GM12878 (cell line): Measurements from ENCODE around the gene KDELR1.

Experiments used
- BRCA1 ChIP-seq: IDR thresholded peaks from 2 replicates; pipeline ENCODE4 v1.6.1; 2011; ENCODE audit warnings: low read depth, low read length, improper control_type of control experiment
- CHD2 ChIP-seq: IDR thresholded peaks from 2 replicates; pipeline ENCODE4 v1.6.1; 2011; ENCODE audit warnings: low read depth, low read length, improper control_type of control experiment, borderline replicate concordance
- CTCF ChIP-seq, 3 experiments: IDR thresholded peaks in 2 of 3; conservative IDR thresholded peaks in 1 of 3; 2 replicates each; pipeline ENCODE4 v1.5.1; 2011; ENCODE audit warnings: low read depth in 3 of 3, low read length in 3 of 3, mild to moderate bottlenecking in 3 of 3, control low read depth in 2 of 3, moderate library complexity in 2 of 3, inconsistent platforms in 1 of 3, mixed read lengths in 1 of 3; ENCODE audit not compliant: control insufficient read depth in 2 of 3, insufficient read depth in 1 of 3; ENCODE audit errors: extremely low read depth in 1 of 3
- EP300 ChIP-seq, 2 experiments: fragments of 150-350 bp in 1 of 2; IDR thresholded peaks; 2 replicates each; pipeline ENCODE4 v1.6.1; 2011 to 2012; ENCODE audit warnings: low read depth in 2 of 2, low read length in 2 of 2, borderline replicate concordance in 1 of 2, improper control_type of control experiment in 1 of 2, inconsistent platforms in 1 of 2; ENCODE audit not compliant: control insufficient read depth in 1 of 2
- PAX8 ChIP-seq: fragments of 450-650 bp; IDR thresholded peaks from 2 replicates; pipeline ENCODE4 v1.6.1; 2017; ENCODE audit warnings: mild to moderate bottlenecking, moderate library complexity
- POLR2A ChIP-seq: IDR thresholded peaks from 2 replicates; pipeline ENCODE4 v1.6.1; 2011; ENCODE audit warnings: low read depth, mild to moderate bottlenecking, low read length
- RB1 ChIP-seq: fragments of 450-650 bp; formaldehyde crosslinking; IDR thresholded peaks from 2 replicates; pipeline ENCODE4 v1.6.1; 2017; ENCODE audit warnings: mild to moderate bottlenecking, borderline replicate concordance
- RELA ChIP-seq: fragments of 450-650 bp; IDR thresholded peaks from 2 replicates; pipeline ENCODE4 v1.8.0; 2014; ENCODE audit warnings: borderline replicate concordance; ENCODE audit not compliant: partially characterized antibody
- SP1 ChIP-seq: IDR thresholded peaks from one replicate; pipeline ENCODE4 v1.6.1; 2011; ENCODE audit warnings: low read depth, low read length
- TF ChIP-seq, protein P1 (sequence below): IDR thresholded peaks from 2 replicates; pipeline ENCODE4 v1.6.1; 2012; ENCODE audit warnings: low read depth, low read length, improper control_type of control experiment

DNA sequence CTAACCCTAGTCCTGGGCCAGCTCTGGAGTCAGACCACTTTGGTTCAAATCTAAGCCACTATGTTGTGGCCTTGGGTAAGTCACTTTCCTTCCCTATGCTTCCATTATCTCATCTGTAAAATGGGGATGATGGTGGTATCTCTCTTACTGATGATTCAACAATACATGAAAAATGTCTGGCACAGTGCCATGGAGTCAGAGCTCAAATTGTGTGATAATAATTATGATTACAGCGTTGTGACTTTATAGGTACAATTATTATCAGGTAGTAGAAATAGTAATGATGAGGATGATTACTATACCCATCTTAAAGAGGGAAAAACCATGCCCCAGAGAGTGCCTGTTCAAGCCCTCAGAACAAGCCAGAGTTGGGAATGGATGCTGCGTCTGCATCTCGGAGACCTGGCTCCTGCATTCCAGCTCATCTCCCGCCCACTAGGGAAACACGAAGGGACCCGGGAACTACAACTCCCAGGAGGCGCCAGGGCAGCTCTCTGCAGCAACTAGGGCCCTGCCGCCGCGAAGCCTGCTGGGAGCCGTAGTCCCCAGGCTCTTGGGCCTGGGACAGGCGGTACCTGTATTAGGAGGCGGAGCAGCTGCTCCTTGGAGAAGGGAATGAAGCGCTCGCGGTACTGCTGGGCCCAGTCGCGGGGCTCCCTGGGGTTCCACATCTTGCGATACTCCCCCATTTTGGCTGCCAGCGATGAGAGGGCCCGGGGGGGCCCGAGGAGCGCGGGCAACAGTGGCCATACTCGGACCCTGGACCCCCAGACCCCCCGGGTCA, 28.4 kb downstream of the KDELR1 start:
- no peak for TF ChIP-seq BRCA1
- TF ChIP-seq EP300 (IDR thresholded peaks at IDR 0.05; ENCODE audit: borderline replicate concordance in 1 of 2, control insufficient read depth in 1 of 2, low read depth in 2 of 2, low read length in 2 of 2): no peak
- TF ChIP-seq CTCF (IDR thresholded peaks at IDR 0.05 in 2 of 3, conservative IDR thresholded peaks at IDR 0.05 in 1 of 3; ENCODE audit: control insufficient read depth in 2 of 3, extremely low read depth in 1 of 3, insufficient read depth in 1 of 3, low read depth in 3 of 3, low read length in 3 of 3): no peak
- TF ChIP-seq RELA: peak; percentile 67
- TF ChIP-seq POLR2A: no peak
- no peak for TF ChIP-seq SP1
- TF ChIP-seq RB1: peak; percentile 58; the same call in 1 of the 2 replicates
- TF ChIP-seq PAX8: no peak
- peak; percentile 62; the same call in 1 of the 2 replicates for TF ChIP-seq CHD2
- TF ChIP-seq, protein P1, sequence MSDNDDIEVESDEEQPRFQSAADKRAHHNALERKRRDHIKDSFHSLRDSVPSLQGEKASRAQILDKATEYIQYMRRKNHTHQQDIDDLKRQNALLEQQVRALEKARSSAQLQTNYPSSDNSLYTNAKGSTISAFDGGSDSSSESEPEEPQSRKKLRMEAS: no peak
